ENCODE data around the gene GNL2.
"Not testable (repeated sequence)": the region's sequence is repeated elsewhere in the genome, so short reads cannot be mapped to it uniquely, and the experiment has no call there.

Gene GNL2

DNA sequence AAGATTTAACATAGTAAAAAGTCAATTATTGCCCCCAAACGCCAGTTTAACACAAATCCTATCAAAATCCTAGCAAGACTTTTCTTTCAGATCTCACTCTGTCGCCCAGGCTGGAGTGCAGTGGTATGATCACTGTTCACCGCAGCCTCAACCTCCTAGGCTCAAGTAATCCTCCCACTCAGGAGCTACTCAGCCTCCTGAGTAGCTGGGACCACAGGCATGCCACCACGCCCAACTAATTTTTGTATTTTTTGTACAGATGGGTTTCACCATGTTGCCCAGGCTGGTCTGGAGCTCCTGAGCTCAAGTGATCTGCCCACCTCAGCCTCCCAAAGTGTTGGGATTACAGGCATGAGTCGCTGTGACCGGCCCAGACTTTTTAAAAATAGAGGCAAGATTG lies 46.4 kb downstream of the GNL2 start:
- TF ChIP-seq, protein P1, sequence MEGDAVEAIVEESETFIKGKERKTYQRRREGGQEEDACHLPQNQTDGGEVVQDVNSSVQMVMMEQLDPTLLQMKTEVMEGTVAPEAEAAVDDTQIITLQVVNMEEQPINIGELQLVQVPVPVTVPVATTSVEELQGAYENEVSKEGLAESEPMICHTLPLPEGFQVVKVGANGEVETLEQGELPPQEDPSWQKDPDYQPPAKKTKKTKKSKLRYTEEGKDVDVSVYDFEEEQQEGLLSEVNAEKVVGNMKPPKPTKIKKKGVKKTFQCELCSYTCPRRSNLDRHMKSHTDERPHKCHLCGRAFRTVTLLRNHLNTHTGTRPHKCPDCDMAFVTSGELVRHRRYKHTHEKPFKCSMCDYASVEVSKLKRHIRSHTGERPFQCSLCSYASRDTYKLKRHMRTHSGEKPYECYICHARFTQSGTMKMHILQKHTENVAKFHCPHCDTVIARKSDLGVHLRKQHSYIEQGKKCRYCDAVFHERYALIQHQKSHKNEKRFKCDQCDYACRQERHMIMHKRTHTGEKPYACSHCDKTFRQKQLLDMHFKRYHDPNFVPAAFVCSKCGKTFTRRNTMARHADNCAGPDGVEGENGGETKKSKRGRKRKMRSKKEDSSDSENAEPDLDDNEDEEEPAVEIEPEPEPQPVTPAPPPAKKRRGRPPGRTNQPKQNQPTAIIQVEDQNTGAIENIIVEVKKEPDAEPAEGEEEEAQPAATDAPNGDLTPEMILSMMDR (IDR thresholded peaks at IDR 0.05; ENCODE audit: low read depth, low read length, missing control alignments), result no peak
- no peak overlapping the region for H3K4me3 ChIP-seq (replicated peaks; ENCODE audit: low read depth, low read length)
- DNase-seq (ENCODE audit: extremely low read depth, low read depth), result peak; percentile 6

DNA sequence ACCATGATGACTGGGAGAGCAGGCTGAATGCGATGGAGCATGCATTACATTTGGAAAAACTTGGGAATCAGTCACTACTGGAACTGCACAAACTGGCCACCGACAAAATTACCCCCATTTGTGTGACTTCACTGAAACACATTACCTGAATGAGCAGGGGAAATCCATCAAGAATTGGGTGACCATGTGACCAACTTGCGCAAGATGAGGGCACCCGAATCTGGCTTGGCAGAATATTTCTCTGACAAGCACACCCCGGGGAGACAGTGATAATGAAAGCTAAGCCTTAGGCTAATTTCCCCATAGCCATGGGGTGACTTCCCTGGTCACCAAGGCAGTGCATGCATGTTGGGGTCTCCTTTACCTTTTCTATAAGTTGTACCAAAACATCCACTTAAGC lies 50.7 kb downstream of the GNL2 start:
- TF ChIP-seq, protein P1 (IDR thresholded peaks at IDR 0.05; ENCODE audit: low read depth, low read length, missing control alignments), result no peak
- no peak overlapping the region for H3K4me3 ChIP-seq (replicated peaks; ENCODE audit: low read depth, low read length)
- no peak for DNase-seq (ENCODE audit: extremely low read depth, low read depth)

DNA sequence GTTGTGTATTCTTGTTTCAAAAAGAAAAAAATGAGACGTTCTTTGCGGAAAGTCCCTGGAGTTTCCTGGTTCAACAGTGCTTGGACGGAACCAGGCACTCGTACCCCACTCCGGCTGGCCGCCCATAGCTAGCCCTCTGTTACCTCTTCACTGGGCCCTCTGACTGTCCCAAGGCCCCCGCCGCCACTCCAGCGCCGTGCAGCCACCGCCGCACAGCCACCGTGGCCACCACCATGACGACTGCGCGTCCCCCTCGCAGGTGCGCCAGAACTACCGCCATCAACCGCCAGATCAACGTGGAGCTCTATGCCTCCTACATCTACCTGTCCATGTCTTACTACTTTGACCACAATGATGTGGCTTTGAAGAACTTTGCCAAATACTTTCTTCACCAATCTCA lies 51.2 kb downstream of the GNL2 start:
- no peak overlapping the region for H3K4me3 ChIP-seq (replicated peaks; ENCODE audit: low read depth, low read length)
- TF ChIP-seq, protein P1 (IDR thresholded peaks at IDR 0.05; ENCODE audit: low read depth, low read length, missing control alignments), result no peak
- DNase-seq (ENCODE audit: extremely low read depth, low read depth), result no peak

DNA sequence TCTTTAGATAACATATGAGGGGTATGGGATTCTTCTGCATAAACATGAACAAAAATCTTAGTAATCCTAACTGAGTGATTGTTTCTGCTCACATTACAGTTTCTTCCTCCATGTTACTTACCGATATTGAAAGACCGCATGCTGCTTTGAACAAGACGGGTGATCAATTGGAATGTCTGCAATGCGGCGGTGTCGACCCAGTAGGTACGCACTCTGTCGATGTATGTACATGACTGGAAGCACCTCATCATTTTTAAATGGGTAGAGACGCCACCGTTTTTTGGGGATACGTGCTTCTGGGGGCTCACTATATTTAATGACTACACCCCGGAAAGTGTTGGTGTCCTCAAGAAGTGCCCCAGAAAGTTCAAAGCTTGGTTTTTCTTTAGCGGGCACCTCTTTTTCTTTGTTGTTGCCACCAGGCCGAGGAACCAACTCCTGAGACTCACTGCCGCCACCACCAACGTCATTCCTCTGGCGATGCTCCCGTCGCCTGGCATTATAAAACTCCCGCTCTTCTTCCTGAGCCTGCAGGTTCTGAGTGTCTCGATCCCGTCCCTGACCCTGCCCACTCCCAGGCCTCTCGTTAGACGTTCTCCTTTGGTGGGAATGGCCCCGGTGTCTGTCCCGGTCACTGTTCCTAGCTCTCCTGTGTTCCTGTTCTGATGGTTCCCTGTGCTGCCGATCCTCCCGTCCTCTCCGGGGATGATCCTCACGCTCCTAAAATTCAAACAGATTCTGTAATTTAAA lies 55.5 kb downstream of the GNL2 start:
- TF ChIP-seq, protein P1 (IDR thresholded peaks at IDR 0.05; ENCODE audit: low read depth, low read length, missing control alignments), result no peak
- no peak overlapping the region for H3K4me3 ChIP-seq (replicated peaks; ENCODE audit: low read depth, low read length)
- no peak for DNase-seq (ENCODE audit: extremely low read depth, low read depth)

DNA sequence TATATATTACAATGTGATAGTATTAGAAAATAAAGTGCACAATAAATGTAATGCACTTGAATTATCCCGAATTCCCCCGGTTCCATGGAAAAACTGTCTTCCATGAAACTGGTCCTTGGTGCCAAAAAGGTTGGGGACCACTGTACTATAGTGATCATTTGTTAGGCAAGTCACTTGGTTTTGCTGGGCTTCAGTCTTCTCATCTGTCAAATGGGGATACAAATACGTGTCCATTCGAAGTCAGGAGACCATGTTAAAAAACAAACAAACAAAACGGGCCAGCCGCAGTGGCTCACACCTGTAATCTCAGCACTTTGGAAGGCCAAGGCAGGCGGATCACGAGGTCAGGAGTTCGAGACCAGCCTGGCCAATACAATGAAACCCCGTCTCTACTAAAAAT lies 56.6 kb downstream of the GNL2 start:
- not testable (repeated sequence) for H3K4me3 ChIP-seq (replicated peaks; ENCODE audit: low read depth, low read length); DNase-seq (ENCODE audit: extremely low read depth, low read depth)

DNA sequence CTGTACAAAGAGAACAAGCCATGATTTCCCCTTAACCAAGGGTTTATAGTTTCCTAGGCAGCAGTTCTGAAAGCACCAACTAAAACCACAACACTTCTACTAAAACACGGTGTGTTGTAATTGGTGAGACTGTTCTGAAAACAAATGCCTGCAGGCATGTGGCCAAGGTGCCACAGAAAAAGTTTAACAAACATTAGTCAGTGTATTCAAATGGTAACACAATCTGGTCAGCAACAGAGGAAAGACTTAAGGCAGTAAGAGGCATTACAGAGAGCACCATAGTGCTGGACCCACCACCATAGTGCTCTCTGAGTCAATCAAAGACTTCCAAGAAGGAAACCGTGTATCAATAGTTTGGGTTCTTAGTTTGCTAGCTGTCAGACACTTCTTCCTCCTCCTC lies 58.4 kb downstream of the GNL2 start:
- TF ChIP-seq, protein P1 (IDR thresholded peaks at IDR 0.05; ENCODE audit: low read depth, low read length, missing control alignments), result no peak
- DNase-seq (ENCODE audit: extremely low read depth, low read depth), result peak; percentile 9
- no peak overlapping the region for H3K4me3 ChIP-seq (replicated peaks; ENCODE audit: low read depth, low read length)

DNA sequence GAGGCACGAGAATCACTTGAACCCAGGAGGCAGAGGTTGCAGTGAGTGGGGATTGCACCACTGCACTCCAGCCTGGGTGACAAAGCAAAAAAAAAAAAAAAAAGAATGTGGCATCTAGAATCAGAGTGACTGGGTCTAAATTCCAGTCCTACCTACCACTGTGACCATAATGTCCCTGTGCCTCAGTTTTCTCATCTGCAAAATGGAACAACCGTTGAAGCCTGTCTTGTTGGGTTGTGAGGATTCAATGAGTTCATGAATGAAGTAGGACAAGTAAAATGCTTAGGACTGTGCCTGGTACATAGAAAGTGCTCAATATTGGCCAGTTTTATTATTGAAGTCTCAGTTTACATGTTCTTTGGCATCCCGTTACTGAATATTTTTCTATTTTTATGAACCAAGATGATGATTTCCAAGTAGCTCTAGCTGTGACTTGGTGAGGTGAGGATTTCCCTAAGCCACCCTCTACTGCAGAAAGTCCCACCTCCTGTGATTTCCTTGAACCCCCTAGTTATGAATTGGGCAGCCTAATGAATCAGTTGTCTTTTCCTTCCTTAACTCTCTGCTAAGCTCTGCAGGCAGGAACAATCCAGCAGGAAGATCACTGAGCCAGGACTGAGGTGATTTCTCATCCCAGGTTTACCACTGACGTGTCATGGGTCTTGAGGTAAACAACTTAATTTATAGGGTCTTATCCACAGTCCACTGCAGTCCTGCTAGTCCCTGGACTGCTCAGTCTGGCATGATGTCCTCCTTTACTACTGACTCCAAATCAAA lies 62.2 kb downstream of the GNL2 start:
- TF ChIP-seq, protein P1 (IDR thresholded peaks at IDR 0.05; ENCODE audit: low read depth, low read length, missing control alignments), result no peak
- H3K4me3 ChIP-seq (replicated peaks; ENCODE audit: low read depth, low read length), result no peak overlapping the region
- no peak for DNase-seq (ENCODE audit: extremely low read depth, low read depth)

DNA sequence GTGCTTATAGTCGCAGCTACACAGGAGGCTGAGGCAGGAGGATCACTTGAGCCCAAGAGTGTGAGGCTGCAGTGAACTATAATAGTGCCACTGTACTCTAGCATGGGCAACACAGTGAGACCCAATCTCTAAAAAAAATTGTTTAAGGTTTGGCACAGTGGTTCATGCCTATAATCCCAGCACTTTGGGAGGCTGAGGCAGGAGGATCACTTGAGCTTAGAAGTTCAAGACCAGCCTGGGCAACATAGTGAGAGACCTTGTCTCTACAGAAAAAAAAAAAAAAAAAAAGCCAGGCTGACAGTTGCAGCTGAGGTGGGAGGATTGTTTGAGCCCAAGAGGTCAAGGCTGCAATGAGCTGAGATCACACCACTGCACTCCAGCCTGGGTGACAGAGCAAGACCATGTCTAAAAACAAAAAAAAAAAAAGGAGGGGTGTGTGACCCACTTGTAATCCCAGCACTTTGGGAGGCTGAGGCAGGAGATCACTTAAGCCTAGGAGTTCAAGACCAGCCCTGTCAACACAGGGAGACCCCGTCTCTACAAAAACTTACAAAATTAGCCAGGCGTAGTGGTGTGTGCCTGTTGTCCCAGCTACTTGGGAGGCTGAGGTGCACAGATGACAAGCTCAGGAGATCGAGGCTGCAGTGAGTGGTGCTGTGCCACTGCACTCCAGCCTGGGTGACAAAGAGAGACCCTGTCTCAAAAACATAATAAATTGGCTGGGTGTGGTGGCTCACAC lies 63.1 kb downstream of the GNL2 start:
- H3K4me3 ChIP-seq (replicated peaks; ENCODE audit: low read depth, low read length), result not testable (repeated sequence)

DNA sequence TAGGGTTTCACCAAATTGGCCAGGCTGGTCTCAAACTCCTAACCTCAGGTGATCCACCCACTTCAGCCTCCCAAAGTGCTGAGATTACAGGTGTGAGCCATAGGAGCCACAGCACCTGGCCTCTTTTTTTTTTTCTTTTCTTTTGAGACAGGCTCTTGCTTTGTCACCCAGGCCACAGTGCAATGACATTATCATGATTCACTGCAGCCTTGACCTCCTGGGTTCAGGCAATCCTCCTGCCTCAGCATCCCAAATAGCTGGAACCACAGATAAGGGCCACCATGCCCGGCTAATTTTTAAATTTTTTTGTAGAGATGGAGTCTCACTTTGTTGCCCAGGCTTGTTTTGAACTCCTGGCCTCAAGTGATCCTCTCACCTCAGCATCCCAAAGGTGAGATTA lies 65.8 kb downstream of the GNL2 start:
- H3K4me3 ChIP-seq (replicated peaks; ENCODE audit: low read depth, low read length); DNase-seq (ENCODE audit: extremely low read depth, low read depth): not testable (repeated sequence)

More for the DNA sequence above, 63.1 kb downstream of the GNL2 start:
- not testable (repeated sequence) for DNase-seq (ENCODE audit: extremely low read depth, low read depth)
